GM12872 (cell line): ENCODE measurements around the gene FXYD2.

ENCODE experiments used
- TF ChIP-seq, protein P1 (sequence below): IDR thresholded peaks from 3 replicates; pipeline ENCODE4 v1.5.1; 2011; ENCODE audit warnings: low read depth, mild to moderate bottlenecking, low read length, moderate library complexity; ENCODE audit not compliant: insufficient read depth

Gene FXYD2

DNA sequence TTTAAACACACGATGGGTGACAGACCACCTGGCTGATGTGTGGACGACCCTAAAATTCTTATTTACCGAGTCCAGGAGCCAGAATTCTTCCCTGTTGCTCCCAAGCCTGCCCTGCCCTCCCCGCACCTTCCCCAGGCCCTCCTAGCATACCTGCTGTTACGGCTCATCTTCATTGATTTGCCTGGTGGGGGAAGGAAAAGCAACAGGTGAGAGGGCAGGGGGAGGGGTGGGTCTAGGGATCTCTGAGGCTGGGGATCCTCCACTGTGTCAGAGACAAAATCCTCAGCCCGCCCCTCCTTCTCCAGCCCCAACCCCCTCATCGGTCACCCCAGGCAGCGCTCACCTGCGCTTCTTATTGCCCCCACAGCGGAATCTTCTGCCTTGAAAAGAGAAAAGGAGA is 4.0 kb downstream of the FXYD2 start:
- TF ChIP-seq, protein P1, sequence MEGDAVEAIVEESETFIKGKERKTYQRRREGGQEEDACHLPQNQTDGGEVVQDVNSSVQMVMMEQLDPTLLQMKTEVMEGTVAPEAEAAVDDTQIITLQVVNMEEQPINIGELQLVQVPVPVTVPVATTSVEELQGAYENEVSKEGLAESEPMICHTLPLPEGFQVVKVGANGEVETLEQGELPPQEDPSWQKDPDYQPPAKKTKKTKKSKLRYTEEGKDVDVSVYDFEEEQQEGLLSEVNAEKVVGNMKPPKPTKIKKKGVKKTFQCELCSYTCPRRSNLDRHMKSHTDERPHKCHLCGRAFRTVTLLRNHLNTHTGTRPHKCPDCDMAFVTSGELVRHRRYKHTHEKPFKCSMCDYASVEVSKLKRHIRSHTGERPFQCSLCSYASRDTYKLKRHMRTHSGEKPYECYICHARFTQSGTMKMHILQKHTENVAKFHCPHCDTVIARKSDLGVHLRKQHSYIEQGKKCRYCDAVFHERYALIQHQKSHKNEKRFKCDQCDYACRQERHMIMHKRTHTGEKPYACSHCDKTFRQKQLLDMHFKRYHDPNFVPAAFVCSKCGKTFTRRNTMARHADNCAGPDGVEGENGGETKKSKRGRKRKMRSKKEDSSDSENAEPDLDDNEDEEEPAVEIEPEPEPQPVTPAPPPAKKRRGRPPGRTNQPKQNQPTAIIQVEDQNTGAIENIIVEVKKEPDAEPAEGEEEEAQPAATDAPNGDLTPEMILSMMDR: no peak

DNA sequence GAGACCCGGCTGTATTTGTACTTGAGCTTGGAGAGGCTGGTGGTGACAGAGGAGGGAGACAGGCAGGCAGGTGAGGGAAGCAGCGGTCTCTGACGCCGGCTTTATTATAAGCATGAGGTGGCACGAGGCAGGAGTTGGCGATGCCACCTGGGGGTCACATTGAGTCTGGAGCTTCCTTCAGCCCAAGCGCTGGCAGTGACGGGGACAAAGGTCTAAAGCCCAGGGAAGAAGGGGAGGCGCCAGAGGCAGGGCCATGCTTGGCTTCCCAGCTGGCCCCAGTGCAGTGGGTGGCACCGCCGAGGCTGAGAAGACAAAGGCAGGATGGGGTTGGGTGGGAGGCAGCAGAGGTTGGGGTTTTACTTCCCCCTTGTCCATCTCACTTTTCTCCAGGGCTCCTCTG is 4.5 kb downstream of the FXYD2 start:
- TF ChIP-seq, protein P1: no peak

GRCh38 chr11:117819096-117820040 is 5.2 kb downstream of the FXYD2 start:
- TF ChIP-seq, protein P1: peak; percentile 78

DNA sequence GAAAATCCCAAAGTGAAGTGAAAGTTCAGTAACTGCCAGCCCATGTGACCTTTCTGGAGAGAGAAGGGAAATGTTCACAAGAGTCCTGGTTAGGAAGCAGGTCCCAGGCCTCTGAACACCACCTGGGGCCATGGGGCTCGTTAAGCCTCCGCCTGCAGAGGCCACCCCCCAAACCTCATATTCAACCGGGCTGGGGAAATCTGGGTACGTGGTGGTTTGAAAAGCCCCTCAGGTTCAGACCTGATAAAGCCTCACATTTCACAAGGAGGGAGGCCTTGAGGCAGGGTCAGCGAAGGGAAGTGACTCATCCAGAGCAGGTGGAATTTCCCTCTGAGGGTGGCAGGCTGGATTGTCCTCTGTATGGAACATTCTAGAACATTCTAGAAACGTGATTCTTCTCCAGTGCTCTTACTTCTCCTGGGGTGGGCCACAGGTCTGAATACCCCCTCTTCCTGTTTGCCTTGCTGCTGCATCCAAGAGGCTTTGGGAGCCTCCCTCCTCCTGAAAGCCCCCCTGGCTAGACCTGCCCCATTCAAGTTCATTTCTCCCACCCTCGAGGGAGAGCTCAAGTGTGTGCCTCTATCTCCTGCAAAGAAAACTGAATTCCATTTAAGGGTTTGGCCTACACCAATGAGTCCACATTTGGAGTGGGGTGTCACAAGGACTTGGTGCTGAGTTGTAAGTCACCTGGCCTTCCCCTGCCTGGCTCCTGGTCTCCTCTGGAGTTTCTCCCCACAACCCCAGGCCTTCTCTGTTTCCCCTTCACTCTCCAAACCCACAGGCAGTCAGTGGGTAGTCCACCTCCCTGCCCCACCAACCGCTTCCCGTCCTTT is 6.3 kb downstream of the FXYD2 start:
- TF ChIP-seq, protein P1: no peak

DNA sequence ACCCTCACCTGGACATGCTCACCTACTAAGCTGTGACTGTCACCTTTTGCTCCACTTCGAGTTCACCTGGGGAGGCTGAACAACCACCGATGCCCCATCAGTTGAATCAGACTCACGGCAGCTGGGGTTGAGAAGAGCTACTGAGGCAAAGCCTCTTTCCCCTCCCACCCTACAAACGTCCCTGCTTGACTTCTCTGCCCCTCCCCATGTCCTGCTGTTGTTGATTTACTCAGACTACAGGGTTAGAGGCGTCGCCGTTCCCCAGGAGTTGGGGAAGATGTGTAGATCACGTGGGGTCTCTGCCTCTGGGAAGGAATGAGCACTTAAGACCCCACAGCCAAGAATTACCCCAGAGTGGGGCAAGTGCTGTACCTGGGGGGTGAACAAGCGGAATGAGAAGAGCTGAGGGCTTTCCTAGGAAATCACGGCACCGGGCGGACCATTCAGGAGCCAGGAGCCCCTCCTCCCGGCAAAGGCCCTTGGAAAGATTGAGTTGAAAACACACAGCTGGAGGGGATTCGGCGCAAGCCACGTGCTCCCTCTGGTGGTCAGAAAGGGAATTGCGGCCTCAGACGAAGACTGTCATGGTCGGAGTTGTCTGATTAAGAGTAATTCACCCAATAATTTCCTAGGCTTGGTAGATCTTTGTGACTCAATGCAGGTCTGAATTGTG is 7.0 kb downstream of the FXYD2 start:
- TF ChIP-seq, protein P1: peak; percentile 100

- TF ChIP-seq, protein P1: no peak
Measured at GRCh38 chr11:117816846-117817367, 7.6 kb downstream of the FXYD2 start.
